Measurements from ENCODE around the gene ENO4. TPM values are rescaled to one million over a fixed set of nuclear protein-coding genes. Genes with fewer than 3 reads are reported as not detected.

ENO4 gene
- total and polyA plus RNA-seq, 2 experiments from 2014 or later = 0.24 to 0.44 TPM

GRCh38 chr10:116905845-116906210, 56.5 kb downstream of the ENO4 start:
- no peak overlapping the region for H3K4me3 ChIP-seq
- TF ChIP-seq EZH2phosphoT487 (IDR thresholded peaks at IDR 0.05; ENCODE audit: unreplicated experiment) = no peak
- TF ChIP-seq ZNF331 (CRISPR knock-in tag; IDR thresholded peaks at IDR 0.05; ENCODE audit: low read depth) = no peak
- Mint-ChIP-seq H3K9me3 (no peaks in the 10 kb centered on the region), H3K27me3 (ENCODE audit: insufficient read depth, low read depth, poor library complexity) (no peaks in the 10 kb centered on the region), H3K4me1 (peaks cover 6% of the 10 kb centered on the region; the same call in 1 of the 3 replicates), H3K4me3 (no peak overlapping the region), H3K36me3 (ENCODE audit: low read depth) (no peaks in the 10 kb centered on the region), H3K27ac (no peak overlapping the region)
- H3K27me3 ChIP-seq (ENCODE audit: insufficient read depth) = no peaks in the 10 kb centered on the region
- H3K79me2 ChIP-seq (replicated peaks; ENCODE audit: insufficient read depth) = no peaks in the 10 kb centered on the region
- H4K20me1 ChIP-seq (replicated peaks; ENCODE audit: insufficient read depth) = no peaks in the 10 kb centered on the region
- DNase-seq (ENCODE audit: low spot score) (no peak), ATAC-seq (no peak)
- H3K27ac ChIP-seq (ENCODE audit: low read depth) = no peak overlapping the region
- H3K36me3 ChIP-seq (ENCODE audit: insufficient read depth) = no peaks in the 10 kb centered on the region
- no peaks in the 10 kb centered on the region for H3K9me2 ChIP-seq (ENCODE audit: insufficient read depth)
- no peak overlapping the region for H3K4me2 ChIP-seq
- no peaks in the 10 kb centered on the region for H3K4me1 ChIP-seq (ENCODE audit: insufficient read depth)
- no peak overlapping the region for H2AFZ ChIP-seq
- no peaks in the 10 kb centered on the region for H3F3A ChIP-seq (replicated peaks; ENCODE audit: low read depth)

- peaks cover 8% of the 10 kb centered on the region; the same call in 1 of the 3 replicates for H3K4me1 Mint-ChIP-seq
- no peak overlapping the region for H3K4me3 ChIP-seq
- H3F3A ChIP-seq (replicated peaks; ENCODE audit: low read depth) = no peaks in the 10 kb centered on the region
- no peaks in the 10 kb centered on the region for H3K9me2 ChIP-seq (ENCODE audit: insufficient read depth)
- no peaks in the 10 kb centered on the region for H3K36me3 Mint-ChIP-seq (ENCODE audit: low read depth)
- H3K79me2 ChIP-seq (replicated peaks; ENCODE audit: insufficient read depth) = no peaks in the 10 kb centered on the region
- no peaks in the 10 kb centered on the region for H3K27me3 Mint-ChIP-seq (ENCODE audit: insufficient read depth, low read depth, poor library complexity)
- H3K4me2 ChIP-seq = no peak overlapping the region
- no peaks in the 10 kb centered on the region for H3K9me3 Mint-ChIP-seq
- no peak overlapping the region for H3K27ac ChIP-seq (ENCODE audit: low read depth)
- no peaks in the 10 kb centered on the region for H4K20me1 ChIP-seq (replicated peaks; ENCODE audit: insufficient read depth)
- H3K36me3 ChIP-seq (ENCODE audit: insufficient read depth) = no peaks in the 10 kb centered on the region
- H3K27ac Mint-ChIP-seq = no peak overlapping the region
- H3K4me1 ChIP-seq (ENCODE audit: insufficient read depth) = no peaks in the 10 kb centered on the region
- no peak overlapping the region for H2AFZ ChIP-seq
- ATAC-seq = no peak
- DNase-seq (ENCODE audit: low spot score) = no peak
- H3K27me3 ChIP-seq (ENCODE audit: insufficient read depth) = no peaks in the 10 kb centered on the region
- no peak overlapping the region for H3K4me3 Mint-ChIP-seq
- TF ChIP-seq STAT1 (IDR thresholded peaks at IDR 0.05; ENCODE audit: unreplicated experiment) (no peak), NANOG (IDR thresholded peaks at IDR 0.05; ENCODE audit: borderline replicate concordance) (no peak), ETS1 (IDR thresholded peaks at IDR 0.05) (no peak), POLR2AphosphoS5 (IDR thresholded peaks at IDR 0.05; ENCODE audit: low read depth) (no peak), EZH2 (IDR thresholded peaks at IDR 0.05; ENCODE audit: low read depth, unreplicated experiment) (no peak), JUNB (IDR thresholded peaks at IDR 0.05; ENCODE audit: unreplicated experiment) (no peak), ZNF462 (CRISPR knock-in tag; IDR thresholded peaks at IDR 0.05) (no peak), ZNF331 (CRISPR knock-in tag; IDR thresholded peaks at IDR 0.05; ENCODE audit: low read depth) (no peak), ZNF114 (CRISPR knock-in tag; IDR thresholded peaks at IDR 0.05) (no peak), CTCF (conservative IDR thresholded peaks at IDR 0.05; ENCODE audit: low read depth in 2 of 2) (no peak), CREB1 (CRISPR knock-in tag; IDR thresholded peaks at IDR 0.05; ENCODE audit: low read depth) (no peak), EZH2phosphoT487 (IDR thresholded peaks at IDR 0.05; ENCODE audit: unreplicated experiment) (no peak)
These were observed 58.1 kb downstream of the ENO4 start for GRCh38 chr10:116907245-116907987.
